Uterine smooth muscle cell (primary cell): ENCODE measurements around the gene CCDC92B. TPM values are rescaled to one million over a fixed set of nuclear protein-coding genes. Genes with fewer than 3 reads are reported as not detected.

Experiments used
- total RNA-seq: library from RNA; depleted of rRNA; stranded (reverse); fragments of >200 nt; gene quantifications from 2 replicates; pipeline ENCODE4 v1.2.3, GENCODE V29; 2014

CCDC92B gene
- total RNA-seq, result not detected in 2 replicates

GRCh38 chr17:2749058-2749783 lies at the start of gene CCDC92B:
CCDC92B (minus strand) TSS chr17:2749652; CDS start chr17:2735145, 14,507 bp downstream.

GRCh38 chr17:2796164-2797125 lies 47.0 kb upstream of the CCDC92B start, which contains the start of gene RAP1GAP2:
RAP1GAP2 (plus strand) TSS chr17:2796438; CDS start chr17:2796528, 90 bp downstream.

GRCh38 chr17:2711608-2712299 lies 37.7 kb downstream of the CCDC92B start, which contains the start of gene CLUH:
CLUH (minus strand) TSS chr17:2711764; CDS start chr17:2711661, 103 bp downstream.

Other genes with a start within 250 kb of the CCDC92B start
- 15.9 and 20.1 TPM in 2 replicates for gene METTL16, start 237.8 kb downstream of the CCDC92B start, total RNA-seq
- gene PAFAH1B1, start 156.0 kb downstream of the CCDC92B start, total RNA-seq, result 103 and 130 TPM in 2 replicates
- gene CLUH, start 37.9 kb downstream of the CCDC92B start, total RNA-seq, result 45.1 and 55.6 TPM in 2 replicates
- gene RAP1GAP2, start 46.8 kb upstream of the CCDC92B start, total RNA-seq, result 2.4 and 3.7 TPM in 2 replicates